Body of pancreas (tissue), 4 donors: ENCODE data around the gene SGPL1.
"Not testable (repeated sequence)": the region's sequence is repeated elsewhere in the genome, so short reads cannot be mapped to it uniquely, and the experiment has no call there.

ENCODE experiments used
- CTCF ChIP-seq, 7 experiments: fragments of 450-650 bp in 4 of 7; fragments of 200-600 bp in 3 of 7; sonication (generic) in 3 of 7; IDR thresholded peaks; one replicate each; pipeline ENCODE4 v1.5.1; 2016 to 2019; ENCODE audit warnings: antibody characterized with exemption in 7 of 7
- POLR2A ChIP-seq, 3 donors: fragments of 450-650 bp; IDR thresholded peaks; one replicate each; pipeline ENCODE4 v1.6.1; 2016; ENCODE audit warnings: antibody characterized with exemption in 3 of 3, mild to moderate bottlenecking in 2 of 3

GRCh38 chr10:70861495-70862197 lies 45.9 kb downstream of the SGPL1 start:
- TF ChIP-seq POLR2A, CTCF (IDR thresholded peaks at IDR 0.05): not testable (repeated sequence)
